Raji (cell line): ENCODE data around the gene RELB.
A peak's percentile ranks its signal among the peaks of the same experiment; 100 is the strongest.

Experiments
- POLR2A ChIP-seq: IDR thresholded peaks from 2 replicates; pipeline ENCODE4 v1.6.1; 2011; ENCODE audit warnings: low read depth, low read length, control low read depth; ENCODE audit not compliant: insufficient read depth

The RELB gene

DNA sequence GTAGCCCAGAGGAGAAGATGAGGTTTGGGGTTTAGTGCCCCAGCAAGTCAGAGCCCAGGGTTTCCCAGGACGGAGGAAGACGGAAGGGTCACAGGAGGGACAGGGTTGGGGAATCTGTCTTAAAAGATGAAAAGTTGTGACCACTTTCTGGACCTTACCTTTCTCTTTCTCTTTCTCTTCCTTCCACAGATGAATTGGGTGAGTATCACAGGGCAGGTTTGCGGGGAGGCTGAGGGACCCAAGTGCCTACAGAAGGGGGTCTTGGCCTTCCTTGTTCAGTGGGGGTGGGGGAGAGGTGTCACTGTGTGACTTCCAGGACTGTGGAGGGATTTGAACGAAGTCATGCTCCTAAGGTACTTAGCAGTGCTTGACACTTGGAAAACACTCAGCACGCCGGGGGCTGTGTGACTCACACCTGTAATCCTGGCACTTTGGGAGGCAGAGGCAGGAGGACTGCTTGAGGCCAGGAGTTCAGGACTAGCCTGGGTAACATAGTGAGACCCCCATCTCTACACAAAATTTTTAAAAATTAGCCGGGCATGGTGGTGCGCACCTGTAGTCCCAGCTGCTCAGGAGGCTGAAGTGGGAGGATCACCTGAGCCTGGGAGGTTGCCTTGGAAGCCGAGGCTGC, 8.5 kb downstream of the RELB start:
- no peak for TF ChIP-seq POLR2A

DNA sequence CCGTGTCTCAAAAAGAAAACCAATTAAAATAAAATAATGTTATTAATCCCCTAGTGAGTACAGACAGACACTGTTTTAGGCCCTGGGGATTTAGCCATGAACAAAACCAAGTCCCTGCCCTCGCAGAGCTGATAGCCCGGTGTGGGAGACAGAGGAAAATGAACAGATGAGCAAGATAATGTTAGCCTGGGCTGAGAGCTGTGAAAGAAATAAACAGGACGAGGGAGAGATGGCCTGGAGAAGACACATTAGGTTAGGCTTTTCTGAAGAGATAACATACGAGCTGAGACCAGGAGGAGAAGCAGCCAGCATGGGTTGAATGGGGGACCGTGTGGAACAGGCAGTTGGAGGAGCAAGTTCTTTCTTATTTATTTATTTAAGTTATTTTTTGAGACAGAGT, 9.0 kb downstream of the RELB start:
- no peak for TF ChIP-seq POLR2A

DNA sequence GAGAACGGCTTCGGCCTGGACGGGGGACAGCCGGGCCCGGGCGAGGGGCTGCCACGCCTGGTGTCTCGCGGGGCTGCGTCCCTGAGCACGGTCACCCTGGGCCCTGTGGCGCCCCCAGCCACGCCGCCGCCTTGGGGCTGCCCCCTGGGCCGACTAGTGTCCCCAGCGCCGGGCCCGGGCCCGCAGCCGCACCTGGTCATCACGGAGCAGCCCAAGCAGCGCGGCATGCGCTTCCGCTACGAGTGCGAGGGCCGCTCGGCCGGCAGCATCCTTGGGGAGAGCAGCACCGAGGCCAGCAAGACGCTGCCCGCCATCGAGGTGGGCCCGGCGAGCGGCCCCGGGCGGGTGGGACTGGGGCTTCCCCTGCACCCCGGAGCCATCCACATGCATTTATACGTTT, 10.7 kb downstream of the RELB start:
- no peak for TF ChIP-seq POLR2A

DNA sequence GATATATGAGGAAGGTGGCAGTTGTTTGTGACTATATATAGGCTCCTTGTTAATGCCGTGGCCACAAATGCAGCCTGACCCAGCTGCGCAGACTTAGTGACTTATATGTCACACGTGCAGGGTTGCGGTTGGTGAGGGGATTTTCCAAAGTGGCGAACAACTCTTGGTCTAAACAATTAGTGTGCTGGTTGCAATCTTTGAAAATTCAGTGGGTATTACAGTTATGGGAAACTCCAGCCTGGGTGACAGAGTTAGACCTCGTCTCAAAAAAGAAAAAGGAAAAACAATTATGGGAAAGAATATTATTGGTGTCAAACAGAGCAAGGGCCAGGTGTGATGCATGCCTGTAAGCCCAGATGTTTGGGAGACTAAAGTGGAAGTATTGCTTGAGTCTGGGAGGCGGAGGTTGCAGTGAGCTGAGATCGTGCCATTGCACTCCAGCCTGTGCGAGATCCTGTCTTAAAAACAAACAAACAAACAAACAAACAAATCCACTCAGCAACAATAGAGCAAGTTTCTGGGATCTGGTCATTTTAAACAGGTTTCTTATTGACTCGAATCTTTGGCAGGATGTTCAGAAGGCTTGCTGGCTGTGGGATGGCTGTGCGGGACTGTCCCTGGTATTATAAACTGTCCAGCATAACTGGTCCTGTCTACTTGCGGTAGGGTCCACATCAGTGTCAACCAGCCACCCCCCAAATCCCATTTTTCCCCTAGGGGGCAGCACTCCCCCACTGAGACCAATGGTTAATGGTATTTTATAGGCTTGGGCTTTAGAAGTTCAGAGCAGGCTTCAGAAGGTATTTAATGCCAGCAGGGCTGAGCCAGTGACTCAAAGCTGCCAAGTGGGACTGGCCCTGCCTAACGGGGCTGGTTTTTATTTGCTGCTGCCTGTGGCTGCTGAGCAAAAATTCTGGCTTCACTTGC, 15.4 kb downstream of the RELB start:
- peak; percentile 14; the same call in 1 of the 2 replicates for TF ChIP-seq POLR2A

DNA sequence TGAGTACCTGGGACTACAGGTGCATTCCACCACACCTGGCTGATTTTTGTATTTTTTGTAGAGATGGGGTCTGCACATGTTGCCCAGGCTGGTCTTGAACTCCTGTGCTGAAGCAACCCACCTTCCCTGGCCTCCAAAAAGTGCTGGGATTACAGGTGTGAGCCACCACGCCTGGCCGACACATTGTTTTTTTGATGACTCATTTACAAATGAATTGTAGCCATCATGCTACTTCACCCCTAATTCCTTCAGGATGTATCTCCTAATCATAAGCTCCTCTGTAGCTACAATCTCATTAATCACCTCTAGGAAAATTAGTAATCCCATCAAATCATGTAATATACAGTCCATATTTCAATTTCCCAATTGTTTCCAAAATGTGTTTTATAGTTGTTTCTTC, 17.9 kb downstream of the RELB start:
- TF ChIP-seq POLR2A: no peak

DNA sequence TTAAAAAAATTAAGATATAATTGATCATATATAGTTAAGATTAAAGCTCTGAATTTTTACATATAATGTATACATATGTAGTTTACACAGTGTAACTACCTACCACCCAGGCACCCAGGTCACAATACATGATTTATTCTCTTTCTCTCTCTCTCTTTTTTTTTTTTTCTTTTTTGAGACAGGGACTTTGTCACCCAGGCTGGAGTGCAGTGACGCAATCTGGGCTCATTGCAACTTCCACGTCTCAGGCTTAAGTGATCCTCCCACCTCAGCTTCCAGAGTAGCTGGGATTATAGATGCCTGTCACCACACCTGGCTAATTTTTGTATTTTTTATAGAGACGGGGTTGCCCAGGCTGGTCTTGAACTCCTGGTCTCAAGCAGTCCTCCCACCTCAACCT, 18.8 kb downstream of the RELB start:
- TF ChIP-seq POLR2A: no peak

DNA sequence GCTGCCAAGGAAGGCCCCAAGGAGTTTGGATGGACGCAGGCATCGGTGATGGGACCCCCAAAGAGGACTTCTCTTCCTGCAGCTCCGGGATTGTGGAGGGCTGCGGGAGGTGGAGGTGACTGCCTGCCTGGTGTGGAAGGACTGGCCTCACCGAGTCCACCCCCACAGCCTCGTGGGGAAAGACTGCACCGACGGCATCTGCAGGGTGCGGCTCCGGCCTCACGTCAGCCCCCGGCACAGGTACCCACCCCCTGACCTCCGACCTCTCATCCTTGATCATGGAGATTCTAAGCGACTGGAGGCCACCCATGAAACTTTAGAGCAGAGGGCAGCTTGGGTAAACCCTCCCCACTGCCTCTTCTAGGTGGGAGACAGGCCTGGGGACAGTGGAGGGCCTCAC, 20.7 kb downstream of the RELB start:
- no peak for TF ChIP-seq POLR2A

DNA sequence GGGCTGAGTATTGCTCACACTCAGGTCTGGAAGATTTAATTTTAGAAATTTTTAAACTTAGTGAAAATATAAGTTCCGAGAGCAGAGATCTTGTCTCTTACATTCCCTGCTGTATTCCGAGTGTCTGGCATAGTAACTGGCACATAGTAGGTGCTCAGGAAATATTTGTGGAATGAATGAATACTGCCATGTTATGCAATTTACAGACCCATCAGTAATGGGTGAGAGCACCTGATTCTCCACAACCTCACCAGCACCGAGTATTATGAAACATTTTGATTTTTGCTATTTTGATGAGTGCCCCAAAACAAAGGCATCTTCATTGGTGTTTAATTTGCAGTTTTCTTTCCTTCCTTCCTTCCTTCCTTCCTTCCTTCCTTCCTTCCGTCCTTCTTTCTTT, 21.8 kb downstream of the RELB start:
- no peak for TF ChIP-seq POLR2A

DNA sequence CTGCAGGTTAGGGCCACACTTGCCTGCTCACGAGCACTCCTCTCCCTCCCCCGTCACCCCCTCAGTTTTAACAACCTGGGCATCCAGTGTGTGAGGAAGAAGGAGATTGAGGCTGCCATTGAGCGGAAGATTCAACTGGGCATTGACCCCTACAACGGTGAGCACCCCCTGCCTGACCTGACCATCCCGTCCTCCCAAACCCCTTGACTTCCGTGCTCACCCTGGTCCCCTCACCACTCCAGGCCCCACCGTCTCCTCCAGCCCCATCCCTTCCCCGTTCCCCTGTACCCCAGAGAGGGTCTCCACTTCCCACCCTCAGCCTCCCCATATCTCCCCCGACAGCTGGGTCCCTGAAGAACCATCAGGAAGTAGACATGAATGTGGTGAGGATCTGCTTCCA, 24.0 kb downstream of the RELB start:
- TF ChIP-seq POLR2A: no peak

DNA sequence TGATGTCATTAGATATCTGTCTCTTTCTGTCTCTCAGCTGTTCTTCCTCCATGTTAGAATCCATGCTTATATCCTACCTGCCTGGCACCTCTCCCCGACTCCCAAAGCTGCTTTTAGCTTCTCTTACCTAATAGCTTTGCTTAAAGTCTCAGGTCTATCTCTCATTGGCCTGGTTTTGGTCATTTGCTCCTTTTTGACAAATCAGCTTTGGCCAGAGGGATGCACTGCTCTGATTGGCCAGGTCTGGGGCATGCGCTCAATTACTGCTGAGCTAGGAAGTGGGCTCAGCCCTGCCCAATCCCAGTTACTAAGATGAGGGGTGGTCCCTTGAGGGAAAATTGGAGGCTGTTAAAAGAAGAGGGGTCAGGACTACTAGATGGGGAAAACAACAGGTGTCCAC, 26.1 kb downstream of the RELB start:
- TF ChIP-seq POLR2A: no peak

DNA sequence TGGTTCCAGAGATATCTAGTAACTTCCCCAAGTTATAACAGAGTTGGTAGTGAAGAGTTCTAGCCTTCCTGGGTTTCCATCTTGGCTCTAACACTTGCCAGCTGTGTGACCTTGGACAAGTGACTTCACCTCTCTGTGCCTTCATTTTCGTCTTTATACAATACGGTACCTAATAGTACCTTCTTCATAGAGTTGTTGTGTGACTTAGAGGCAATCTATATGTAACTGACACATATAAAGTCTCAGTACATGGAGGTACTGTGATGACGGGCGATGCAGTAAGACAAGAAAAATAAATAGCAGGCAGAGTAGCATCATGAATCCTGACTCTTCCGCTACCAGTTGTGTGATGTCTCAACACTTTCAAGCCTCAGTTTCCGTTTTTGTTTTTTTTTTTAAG, 29.6 kb downstream of the RELB start:
- TF ChIP-seq POLR2A: no peak

DNA sequence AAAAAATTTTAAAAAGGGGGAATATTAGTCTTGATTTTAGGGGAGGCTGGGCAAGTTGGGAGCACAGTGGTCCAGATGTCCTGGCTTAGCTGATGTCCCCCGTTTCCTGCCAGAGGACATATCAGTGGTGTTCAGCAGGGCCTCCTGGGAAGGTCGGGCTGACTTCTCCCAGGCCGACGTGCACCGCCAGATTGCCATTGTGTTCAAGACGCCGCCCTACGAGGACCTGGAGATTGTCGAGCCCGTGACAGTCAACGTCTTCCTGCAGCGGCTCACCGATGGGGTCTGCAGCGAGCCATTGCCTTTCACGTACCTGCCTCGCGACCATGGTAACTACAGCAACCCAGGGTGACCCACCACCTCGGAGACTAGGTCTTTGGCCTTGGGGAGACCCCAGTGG, 31.2 kb downstream of the RELB start:
- TF ChIP-seq POLR2A: no peak

DNA sequence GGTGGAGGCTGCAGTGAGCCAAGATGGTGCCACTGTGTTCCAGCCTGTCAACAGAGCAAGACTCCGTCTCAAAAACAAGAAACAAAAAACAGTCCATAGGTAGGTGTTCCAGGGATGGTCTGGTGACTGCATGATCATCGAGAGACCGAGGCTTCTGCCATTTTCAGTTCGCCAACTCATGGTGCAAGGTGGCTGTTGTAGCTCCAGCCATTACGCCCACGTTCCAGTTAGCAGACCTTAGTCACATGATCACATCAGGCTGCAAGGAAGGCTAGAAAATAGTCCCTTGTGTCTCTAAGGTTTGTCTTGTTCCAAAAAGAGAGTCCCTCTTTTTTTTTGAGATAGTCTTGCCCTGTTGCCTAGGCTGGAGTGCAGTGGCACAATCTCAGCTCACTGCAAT, 34.5 kb downstream of the RELB start:
- no peak for TF ChIP-seq POLR2A

DNA sequence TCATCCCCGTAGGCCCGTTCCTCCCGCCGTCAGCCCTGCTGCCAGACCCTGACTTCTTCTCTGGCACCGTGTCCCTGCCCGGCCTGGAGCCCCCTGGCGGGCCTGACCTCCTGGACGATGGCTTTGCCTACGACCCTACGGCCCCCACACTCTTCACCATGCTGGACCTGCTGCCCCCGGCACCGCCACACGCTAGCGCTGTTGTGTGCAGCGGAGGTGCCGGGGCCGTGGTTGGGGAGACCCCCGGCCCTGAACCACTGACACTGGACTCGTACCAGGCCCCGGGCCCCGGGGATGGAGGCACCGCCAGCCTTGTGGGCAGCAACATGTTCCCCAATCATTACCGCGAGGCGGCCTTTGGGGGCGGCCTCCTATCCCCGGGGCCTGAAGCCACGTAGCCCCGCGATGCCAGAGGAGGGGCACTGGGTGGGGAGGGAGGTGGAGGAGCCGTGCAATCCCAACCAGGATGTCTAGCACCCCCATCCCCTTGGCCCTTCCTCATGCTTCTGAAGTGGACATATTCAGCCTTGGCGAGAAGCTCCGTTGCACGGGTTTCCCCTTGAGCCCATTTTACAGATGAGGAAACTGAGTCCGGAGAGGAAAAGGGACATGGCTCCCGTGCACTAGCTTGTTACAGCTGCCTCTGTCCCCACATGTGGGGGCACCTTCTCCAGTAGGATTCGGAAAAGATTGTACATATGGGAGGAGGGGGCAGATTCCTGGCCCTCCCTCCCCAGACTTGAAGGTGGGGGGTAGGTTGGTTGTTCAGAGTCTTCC, 36.3 kb downstream of the RELB start:
- TF ChIP-seq POLR2A: no peak
